SKM-1 (cell line): ENCODE results near the gene SHKBP1.
A peak's percentile ranks its signal among the peaks of the same experiment; 100 is the strongest.
"Not testable (repeated sequence)": the region's sequence is repeated elsewhere in the genome, so short reads cannot be mapped to it uniquely, and the experiment has no call there.

Experiments used
- DNase-seq: peaks from one replicate; lab custom pipeline; 2025; ENCODE audit not compliant: unreplicated experiment; lab: John Stamatoyannopoulos, UW

SHKBP1 gene

GRCh38 chr19:40612831-40613689 is 36.4 kb downstream of the SHKBP1 start:
- DNase-seq, result peak; percentile 76

DNA sequence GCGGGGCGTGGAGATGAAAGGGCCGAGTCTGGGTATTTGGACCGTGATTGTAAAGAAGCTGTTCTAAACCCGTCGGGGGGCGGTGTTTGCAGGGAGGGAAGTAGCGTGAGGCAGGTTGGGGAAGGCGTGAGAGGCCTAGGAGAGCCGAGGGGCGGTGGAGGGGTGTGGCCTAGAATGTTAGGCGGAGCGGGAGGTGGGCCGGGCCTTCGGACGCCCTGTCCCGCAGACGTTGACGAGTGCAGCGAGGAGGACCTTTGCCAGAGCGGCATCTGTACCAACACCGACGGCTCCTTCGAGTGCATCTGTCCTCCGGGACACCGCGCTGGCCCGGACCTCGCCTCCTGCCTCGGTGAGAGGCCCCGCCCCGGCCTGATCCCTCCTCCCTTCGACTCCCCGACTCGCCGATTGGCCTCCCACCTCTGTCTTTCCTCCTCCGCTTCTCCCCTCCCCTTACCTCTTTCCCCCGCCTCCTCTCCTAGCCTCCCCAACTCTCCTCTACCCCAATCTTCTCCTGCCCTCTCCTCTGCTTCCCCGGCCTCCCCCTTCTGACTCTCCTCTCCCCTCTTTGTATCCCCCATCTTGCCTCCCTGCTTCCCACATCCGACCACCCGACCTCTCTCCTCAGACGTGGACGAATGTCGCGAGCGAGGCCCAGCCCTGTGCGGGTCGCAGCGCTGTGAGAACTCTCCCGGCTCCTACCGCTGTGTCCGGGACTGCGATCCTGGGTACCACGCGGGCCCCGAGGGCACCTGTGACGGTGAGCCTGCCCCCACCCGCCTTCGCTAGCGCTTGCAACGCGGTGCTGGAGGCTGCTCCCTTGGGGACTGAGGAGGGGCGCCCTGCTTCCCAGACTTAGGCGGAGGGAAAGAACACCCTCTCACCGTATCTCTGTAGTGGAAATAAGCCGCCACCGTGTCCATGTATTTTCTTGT is 37.3 kb downstream of the SHKBP1 start:
- peak; percentile 92 for DNase-seq

DNA sequence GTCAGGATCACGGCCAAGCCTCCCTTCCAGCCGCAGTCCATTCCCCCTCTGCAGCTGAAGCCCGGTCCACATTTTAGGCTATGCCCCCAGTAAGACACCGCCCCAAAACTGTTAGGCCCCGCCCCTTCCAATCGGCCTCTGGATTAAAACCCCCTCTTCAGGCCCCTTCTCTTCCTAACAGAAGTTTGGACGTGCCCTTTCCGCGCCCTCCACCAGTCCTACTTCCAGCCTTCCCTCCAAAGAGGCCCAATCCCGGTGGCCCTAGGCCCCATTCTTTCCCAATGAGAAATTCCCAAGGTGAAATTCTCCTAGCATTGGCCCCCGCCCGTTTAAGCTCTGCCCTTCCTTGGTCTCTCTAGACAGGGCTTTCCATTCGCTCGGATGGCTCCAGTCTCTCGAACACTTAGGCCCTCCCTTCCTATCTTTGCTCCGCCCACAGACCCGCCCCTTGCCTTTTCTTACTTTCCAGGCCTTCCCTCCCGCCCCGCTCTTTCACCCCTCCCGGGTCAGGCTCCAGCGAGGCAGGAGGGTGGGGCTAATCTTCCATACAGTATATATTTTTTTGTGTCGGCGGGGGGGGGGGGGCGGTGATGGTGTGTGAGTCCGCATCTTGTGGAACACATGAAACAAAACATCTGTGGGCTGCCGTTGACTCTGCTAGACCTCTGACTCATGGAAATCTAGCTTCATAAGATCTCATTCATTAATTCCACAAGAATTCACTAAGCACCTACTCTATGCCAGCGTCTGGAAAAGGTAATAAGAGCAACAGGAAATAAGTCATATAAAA is 38.1 kb downstream of the SHKBP1 start:
- DNase-seq, result no peak

- DNase-seq, result no peak
These were observed 39.5 kb downstream of the SHKBP1 start for GRCh38 chr19:40616178-40616577.

DNA sequence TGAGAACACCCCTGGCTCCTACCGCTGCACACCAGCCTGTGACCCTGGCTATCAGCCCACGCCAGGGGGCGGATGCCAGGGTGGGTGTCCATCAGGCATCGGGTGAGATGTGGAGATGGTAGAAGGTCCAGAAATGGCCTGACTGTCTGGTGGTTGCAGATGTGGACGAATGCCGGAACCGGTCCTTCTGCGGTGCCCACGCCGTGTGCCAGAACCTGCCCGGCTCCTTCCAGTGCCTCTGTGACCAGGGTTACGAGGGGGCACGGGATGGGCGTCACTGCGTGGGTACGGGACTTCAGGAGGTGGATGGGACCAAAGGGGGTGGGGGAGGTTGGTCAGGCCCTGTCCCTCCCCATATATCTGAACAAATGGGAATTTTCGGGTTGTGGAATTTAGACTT is 40.3 kb downstream of the SHKBP1 start:
- DNase-seq, result no peak

DNA sequence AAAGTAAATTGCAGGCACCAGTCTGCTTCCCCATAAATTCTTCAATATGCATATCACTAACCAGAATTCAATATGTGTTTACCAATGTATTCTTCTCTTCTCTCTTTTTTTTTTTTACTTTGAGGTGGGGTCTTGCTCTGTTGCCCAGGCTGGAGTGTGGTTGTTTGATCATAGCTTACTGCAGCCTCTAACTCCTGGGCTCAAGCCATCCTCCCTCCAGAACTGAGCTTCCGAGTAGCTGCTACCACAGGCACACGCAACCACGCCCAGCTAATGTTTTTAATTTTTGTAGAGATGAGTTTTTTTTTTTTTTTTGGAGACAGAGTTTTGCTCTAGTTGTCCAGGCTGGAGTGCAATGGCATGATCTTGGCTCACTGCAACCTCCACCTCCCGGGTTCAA is 41.3 kb downstream of the SHKBP1 start:
- DNase-seq, result no peak

DNA sequence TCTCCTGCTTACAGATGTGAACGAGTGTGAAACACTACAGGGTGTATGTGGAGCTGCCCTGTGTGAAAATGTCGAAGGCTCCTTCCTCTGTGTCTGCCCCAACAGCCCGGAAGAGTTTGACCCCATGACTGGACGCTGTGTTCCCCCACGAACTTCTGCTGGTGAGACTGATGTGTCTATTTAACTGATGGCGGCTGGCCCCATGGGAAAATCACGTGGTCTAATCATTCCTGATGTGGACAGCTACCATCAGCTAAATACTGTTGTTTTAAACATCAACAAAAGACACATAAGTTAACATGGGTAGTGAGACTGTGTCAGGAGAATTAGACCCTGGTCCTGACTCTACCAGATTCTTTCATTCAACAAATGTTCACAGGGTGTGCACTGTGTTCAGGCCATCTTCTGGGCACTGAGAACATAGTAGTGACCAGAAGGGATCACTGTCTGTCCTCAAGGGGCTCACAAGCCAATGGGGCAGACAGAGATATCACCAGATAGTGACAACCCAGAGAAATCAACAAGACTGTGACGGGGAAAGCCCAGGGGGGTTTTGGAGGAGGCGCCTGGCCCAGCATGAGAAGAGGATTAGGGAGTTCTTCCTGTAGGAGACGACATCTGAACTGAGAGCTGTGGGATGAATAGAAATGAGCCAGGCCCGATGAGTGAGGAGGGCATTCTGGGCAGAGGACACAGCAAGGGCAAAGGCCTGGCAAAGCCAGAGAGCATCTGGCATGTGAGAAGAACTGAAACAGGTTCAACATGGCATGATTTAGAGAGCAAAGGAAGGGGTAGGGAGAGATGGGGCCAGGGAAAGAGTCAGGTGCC is 42.9 kb downstream of the SHKBP1 start:
- no peak for DNase-seq

- DNase-seq, result no peak
These were observed 43.5 kb downstream of the SHKBP1 start for GRCh38 chr19:40620161-40620485.

DNA sequence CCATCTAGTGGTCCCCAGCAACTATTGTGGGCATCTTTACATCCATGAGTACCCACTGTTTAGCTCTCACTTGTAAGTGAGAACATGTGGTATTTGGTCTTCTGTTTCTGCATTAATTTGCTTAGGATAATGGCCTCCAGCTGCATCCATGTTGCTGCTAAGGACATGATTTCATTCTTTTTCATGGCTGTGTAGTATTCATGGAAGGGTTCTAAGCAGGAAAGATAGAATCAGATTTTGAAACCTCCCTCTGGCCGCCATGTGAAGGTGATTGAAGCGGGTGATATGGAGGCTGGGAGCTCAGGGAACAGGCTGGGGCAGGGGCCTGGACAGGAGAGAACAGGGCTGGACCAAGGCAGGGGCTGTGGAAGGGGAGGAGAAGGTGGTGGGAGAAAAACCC is 44.6 kb downstream of the SHKBP1 start:
- DNase-seq, result no peak

- DNase-seq, result no peak
These were observed 45.5 kb downstream of the SHKBP1 start for GRCh38 chr19:40621966-40622772.

DNA sequence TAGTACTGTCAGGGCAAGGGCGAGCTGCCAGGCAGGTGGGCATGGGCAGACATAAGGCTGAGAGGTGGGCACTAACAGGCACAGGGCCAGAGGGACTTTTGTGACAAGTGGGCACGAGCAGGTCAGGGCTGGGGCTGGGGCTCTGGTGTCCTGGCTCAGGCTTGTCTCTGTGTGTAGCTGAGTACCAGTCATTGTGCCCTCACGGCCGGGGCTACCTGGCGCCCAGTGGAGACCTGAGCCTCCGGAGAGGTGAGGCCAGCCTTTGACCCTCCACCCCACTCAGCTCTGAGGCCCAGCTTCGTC is 46.1 kb downstream of the SHKBP1 start:
- DNase-seq, result no peak

DNA sequence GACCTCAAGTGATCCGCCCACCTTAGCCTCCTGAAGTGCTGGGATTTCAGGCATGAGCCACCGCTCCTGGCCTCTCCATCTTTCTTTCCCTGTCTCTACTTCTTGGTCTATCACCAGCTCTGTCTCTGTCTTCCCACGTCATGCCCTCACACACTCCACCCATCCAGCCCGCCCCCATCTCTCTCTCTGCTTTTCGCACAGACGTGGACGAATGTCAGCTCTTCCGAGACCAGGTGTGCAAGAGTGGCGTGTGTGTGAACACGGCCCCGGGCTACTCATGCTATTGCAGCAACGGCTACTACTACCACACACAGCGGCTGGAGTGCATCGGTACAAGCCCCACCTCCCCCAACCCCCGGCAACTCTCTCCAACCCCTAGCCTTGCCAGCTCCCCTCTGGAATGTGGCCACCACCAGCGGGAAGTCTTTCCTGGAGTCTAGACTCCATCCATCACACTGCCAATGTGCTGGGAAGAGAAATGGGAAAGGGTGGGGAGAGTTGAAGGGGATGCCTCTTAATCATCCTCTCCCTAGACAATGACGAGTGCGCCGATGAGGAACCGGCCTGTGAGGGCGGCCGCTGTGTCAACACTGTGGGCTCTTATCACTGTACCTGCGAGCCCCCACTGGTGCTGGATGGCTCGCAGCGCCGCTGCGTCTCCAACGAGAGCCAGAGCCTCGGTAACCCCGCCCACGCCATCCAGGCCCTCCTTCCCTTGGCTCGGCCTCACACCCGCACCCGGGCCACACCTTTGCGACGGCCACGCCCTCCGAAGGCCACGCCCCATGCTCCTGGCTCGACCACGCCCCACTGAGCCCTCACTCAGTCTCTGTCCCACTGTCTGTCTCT is 47.0 kb downstream of the SHKBP1 start:
- no peak for DNase-seq

GRCh38 chr19:40624369-40625153 is 47.9 kb downstream of the SHKBP1 start:
- not testable (repeated sequence) for DNase-seq

DNA sequence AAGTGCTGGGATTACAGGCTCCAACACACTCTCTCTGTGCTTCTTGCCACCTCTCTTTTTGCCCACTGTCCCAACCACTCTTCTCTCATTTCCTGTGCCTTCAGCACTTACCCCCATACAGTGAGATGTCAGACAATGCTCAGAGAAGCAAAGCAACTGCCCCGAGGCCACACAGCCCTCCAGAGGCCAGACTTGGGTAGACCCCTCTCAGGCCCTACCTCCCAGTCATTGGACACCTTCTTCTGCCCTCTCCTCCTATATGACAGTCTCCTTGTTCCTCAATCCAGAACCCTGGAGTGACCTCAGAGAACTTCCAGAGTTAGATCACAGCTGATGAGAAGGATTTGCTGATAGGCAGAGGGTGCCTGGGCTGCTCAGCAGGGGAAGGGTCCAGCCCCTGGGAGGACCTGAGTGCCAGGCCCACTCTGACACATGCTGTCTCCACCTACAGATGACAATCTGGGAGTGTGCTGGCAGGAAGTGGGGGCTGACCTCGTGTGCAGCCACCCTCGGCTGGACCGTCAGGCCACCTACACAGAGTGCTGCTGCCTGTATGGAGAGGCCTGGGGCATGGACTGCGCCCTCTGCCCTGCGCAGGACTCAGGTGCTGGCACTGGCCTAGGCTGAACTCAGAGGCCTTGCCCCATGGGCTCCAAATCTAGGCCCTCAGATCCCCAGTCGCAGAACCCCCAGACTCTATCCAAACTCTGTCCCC is 48.9 kb downstream of the SHKBP1 start:
- no peak for DNase-seq

GRCh38 chr19:40626918-40627317 is 50.2 kb downstream of the SHKBP1 start:
- DNase-seq, result no peak

- DNase-seq, result no peak
These were observed 51.0 kb downstream of the SHKBP1 start for GRCh38 chr19:40627486-40628279.

DNA sequence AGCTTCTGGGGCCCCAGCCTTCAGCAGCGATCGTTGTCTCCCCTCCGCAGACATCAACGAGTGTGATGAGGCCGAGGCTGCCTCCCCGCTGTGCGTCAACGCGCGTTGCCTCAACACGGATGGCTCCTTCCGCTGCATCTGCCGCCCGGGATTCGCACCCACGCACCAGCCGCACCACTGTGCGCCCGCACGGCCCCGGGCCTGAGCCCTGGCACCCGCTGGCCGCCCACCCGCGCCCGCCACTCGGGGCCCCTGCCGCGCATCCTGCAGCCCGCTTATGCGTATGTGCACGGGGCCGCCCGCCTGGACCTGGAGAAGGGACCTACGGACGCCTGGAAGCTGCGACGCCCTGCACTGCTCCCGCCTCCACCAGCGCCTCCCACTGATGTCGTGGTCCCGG is 52.7 kb downstream of the SHKBP1 start:
- no peak for DNase-seq
